SK-N-SH treated with all-trans-retinoic acid at 6 μM for 48 hours (cell line): ENCODE measurements around the gene EEF1AKMT3.

Source experiments
- ATAC-seq: fragments of 200-7000 bp; cut with Tn5 transposase; 3 replicates; pipeline ENCODE4 v1.9.1; 2020; ENCODE audit warnings: mild to moderate bottlenecking, moderate library complexity
- ARNTL ChIP-seq: fragments of 450-650 bp; formaldehyde crosslinking; IDR thresholded peaks from 2 replicates; pipeline ENCODE4 v1.5.0; 2020; ENCODE audit warnings: low read depth, mild to moderate bottlenecking, moderate library complexity, borderline replicate concordance
- BACH2 ChIP-seq: fragments of 250-450 bp; sonication (Bioruptor Pico); IDR thresholded peaks from 2 replicates; pipeline ENCODE4 v1.9.0; 2021; ENCODE audit warnings: mild to moderate bottlenecking, borderline replicate concordance
- CSDC2 ChIP-seq: fragments of 250-450 bp; sonication (Bioruptor Pico); IDR thresholded peaks from 2 replicates; pipeline ENCODE4 v1.5.0; 2020; ENCODE audit warnings: mild to moderate bottlenecking, moderate library complexity
- CSRNP3 ChIP-seq: fragments of 250-450 bp; sonication (Bioruptor Pico); IDR thresholded peaks from 2 replicates; pipeline ENCODE4 v1.5.1; 2021; ENCODE audit warnings: mild to moderate bottlenecking, moderate library complexity
- ESRRG ChIP-seq: fragments of 250-450 bp; sonication (Bioruptor Pico); IDR thresholded peaks from 2 replicates; pipeline ENCODE4 v1.6.1; 2021; ENCODE audit warnings: mild to moderate bottlenecking
- GLIS3 ChIP-seq: fragments of 250-450 bp; sonication (Bioruptor Pico); IDR thresholded peaks from 2 replicates; pipeline ENCODE4 v1.5.0; 2020; ENCODE audit warnings: mild to moderate bottlenecking, moderate library complexity
- POU6F1 ChIP-seq: fragments of 250-450 bp; sonication (Bioruptor Pico); IDR thresholded peaks from 2 replicates; pipeline ENCODE4 v1.8.0; 2021; ENCODE audit warnings: low read depth, mild to moderate bottlenecking, moderate library complexity, borderline replicate concordance
- PPARA ChIP-seq: fragments of 250-450 bp; sonication (Bioruptor Pico); IDR thresholded peaks from 2 replicates; pipeline ENCODE4 v1.5.0; 2020; ENCODE audit warnings: mild to moderate bottlenecking, borderline replicate concordance
- TOX ChIP-seq: fragments of 250-450 bp; sonication (Bioruptor Pico); IDR thresholded peaks from 2 replicates; pipeline ENCODE4 v1.8.0; 2021; ENCODE audit warnings: mild to moderate bottlenecking, moderate library complexity, borderline replicate concordance
- TSHZ2 ChIP-seq: fragments of 250-450 bp; sonication (Bioruptor Pico); IDR thresholded peaks from 2 replicates; pipeline ENCODE4 v1.5.0; 2020; ENCODE audit warnings: mild to moderate bottlenecking, moderate library complexity
- ZC3H10 ChIP-seq: fragments of 250-450 bp; sonication (Bioruptor Pico); IDR thresholded peaks from 2 replicates; pipeline ENCODE4 v1.5.1; 2021; ENCODE audit warnings: mild to moderate bottlenecking, moderate library complexity
- ZFP3 ChIP-seq: fragments of 250-450 bp; sonication (Bioruptor Pico); IDR thresholded peaks from 2 replicates; pipeline ENCODE4 v1.5.0; 2020; ENCODE audit warnings: mild to moderate bottlenecking, moderate library complexity
- ZNF565 ChIP-seq: fragments of 450-650 bp; formaldehyde crosslinking; conservative IDR thresholded peaks from 2 replicates; pipeline ENCODE4 v1.5.0; 2020; ENCODE audit warnings: low read depth, mild to moderate bottlenecking, moderate library complexity
- ZNF70 ChIP-seq: fragments of 450-650 bp; formaldehyde crosslinking; IDR thresholded peaks from 2 replicates; pipeline ENCODE4 v1.5.0; 2020; ENCODE audit warnings: mild to moderate bottlenecking, moderate library complexity
- ZNF8 ChIP-seq: fragments of 450-650 bp; formaldehyde crosslinking; IDR thresholded peaks from 2 replicates; pipeline ENCODE4 v1.5.0; 2020; ENCODE audit warnings: mild to moderate bottlenecking, moderate library complexity

The EEF1AKMT3 gene

GRCh38 chr12:57829025-57829777 lies 56.8 kb downstream of the EEF1AKMT3 start:
- no peak for TF ChIP-seq ZFP3 (CRISPR knock-in tag)
- no peak for TF ChIP-seq CSDC2 (CRISPR knock-in tag)
- no peak for TF ChIP-seq ARNTL (CRISPR knock-in tag)
- no peak for ATAC-seq

- ATAC-seq, result no peak
These were observed 58.0 kb downstream of the EEF1AKMT3 start for GRCh38 chr12:57830393-57830792.

More at GRCh38 chr12:57830393-57830792, 58.0 kb downstream of the EEF1AKMT3 start:
- TF ChIP-seq CSDC2 (CRISPR knock-in tag) (no peak), TSHZ2 (no peak), ZNF8 (CRISPR knock-in tag) (no peak), ZFP3 (CRISPR knock-in tag) (no peak), GLIS3 (CRISPR knock-in tag) (no peak), PPARA (CRISPR knock-in tag) (no peak), BACH2 (CRISPR knock-in tag) (no peak), TOX (CRISPR knock-in tag) (no peak), ZC3H10 (CRISPR knock-in tag) (no peak), ZNF70 (CRISPR knock-in tag) (no peak), ESRRG (no peak), POU6F1 (CRISPR knock-in tag) (no peak), CSRNP3 (no peak), ZNF565 (CRISPR knock-in tag) (no peak)
